ENCODE measurements around the gene MKS1.
A peak's percentile ranks its signal among the peaks of the same experiment; 100 is the strongest.

MKS1 gene

DNA sequence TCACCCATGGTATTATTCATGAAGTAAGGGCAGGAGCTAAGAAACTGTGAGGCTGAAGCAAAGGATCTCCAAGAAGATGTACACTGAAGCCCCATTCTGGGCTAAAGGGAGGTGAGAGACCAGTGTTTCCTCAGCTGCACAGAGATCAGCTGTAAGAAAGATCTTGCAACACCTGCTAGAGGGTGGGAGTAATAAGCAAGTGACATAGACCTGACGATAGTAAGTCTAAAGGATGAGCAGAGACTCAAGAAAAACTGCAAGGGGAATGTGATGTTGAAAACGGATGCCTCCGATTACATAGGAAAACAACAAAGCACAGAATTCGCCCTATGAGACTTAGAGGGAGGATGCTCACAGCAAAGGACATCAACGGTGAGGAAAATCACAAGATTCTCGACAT is 52.4 kb downstream of the MKS1 start, which contains the start of gene OR4D2:
Gene OR4D2, plus strand, starts transcription at position 301 of the 400 bp plus-strand sequence. CDS start 2,674 bp downstream, outside the sequence.
- no peak for DNase-seq (ENCODE audit: low read depth in 2 of 3, low spot score in 1 of 3)

DNA sequence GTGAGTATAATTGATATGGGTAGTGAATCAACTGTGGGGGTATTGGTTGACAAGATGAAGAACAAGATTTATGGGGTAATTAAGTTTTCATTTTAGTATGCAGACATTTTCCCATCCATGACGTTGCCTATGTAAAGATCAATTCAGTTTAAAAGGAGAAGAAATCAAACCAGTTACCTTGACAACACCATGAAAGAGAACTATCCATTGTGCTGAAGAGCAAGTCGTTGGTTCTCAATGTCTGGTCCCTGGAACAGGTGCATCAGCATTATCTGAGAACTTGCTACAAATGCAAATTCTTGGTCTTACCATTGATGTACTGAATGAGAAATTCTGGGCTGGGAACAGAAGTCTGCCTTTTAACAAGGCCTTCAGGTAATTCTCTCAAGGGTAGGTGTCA is 53.1 kb downstream of the MKS1 start:
- DNase-seq (ENCODE audit: low read depth in 2 of 3, low spot score in 1 of 3) = no peak

DNA sequence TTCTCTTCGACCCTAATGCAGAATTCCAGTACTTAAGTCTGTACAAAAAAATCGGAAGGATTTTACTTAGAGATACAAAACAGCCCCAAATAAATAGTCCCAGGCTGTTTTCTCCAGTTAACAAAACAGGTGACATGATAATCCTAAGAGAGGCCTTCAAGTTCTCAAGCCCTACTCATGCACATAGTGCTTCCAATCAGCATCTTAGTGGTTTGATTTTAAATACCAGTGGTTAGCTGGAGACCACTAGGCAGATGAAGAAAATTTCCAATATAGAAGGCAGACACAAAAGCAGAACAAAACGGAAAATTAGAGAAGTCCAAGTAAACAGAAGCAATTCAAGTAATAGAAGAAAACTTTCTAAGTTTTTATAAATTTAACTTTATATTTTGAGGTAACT is 57.5 kb downstream of the MKS1 start:
- no peak for DNase-seq (ENCODE audit: low read depth in 2 of 3, low spot score in 1 of 3)

DNA sequence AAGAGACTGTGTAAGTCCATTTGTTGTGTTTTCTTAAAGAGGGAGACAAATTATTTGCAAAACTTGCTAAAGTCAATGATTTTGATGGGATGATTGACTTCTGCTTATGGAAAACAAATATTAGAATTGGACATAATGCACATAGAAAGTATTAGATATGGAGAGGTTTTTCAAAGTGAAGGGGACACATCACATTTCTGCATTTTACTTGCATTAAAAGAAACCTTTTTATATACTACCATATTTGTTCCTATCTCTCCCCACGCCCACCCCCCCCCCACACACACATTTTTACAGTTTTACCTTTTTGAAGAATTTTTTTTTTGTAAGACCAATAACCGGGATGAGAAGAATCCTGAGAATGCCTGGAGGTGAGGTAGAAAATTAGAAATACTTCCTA is 60.9 kb downstream of the MKS1 start:
- DNase-seq (ENCODE audit: low read depth in 2 of 3, low spot score in 1 of 3) = no peak

DNA sequence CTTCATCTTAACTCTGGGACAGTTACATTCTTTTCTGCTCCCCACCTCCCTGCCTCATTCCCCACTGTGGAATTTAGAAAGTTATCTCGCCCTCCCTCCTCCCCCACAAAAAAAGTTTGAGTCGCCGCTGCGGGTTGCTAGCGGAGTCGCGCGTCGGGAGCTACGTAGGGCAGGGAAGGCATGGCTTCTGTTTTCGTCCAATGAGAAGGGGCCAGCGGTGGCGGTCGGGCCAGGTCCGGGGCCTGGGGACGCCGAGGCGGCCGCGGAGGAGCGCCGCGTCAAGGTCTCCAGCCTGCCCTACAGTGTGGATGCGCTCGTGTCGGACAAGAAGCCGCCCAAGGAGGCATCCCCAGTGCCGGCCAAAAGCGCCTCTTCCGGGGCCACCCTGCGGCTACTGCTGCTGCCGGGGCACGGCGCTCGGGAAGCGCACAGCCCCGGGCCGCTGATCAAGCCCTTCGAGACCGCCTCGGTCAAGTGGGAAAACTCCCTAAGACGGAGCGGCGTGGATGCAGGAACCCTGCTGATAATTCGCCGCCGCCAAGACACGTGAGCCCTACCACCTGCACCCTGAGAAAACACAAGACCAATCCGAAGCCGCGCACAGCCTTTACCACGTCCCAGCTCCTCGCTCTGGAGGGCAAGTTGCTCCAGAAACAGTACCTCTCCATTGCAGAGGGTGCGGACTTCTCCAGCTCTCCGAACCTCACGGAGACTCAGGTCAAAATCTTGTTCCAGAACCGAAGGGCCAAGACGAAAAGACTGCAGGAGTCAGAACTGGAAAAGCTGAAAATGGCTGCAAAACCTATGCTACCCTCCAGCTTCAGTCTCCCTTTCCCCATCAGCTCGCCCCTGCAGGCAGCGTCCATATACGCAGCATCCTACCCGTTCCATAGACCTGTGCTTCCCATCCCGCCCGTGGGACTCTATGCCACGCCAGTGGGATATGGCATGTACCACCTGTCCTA is 61.9 kb downstream of the MKS1 start:
- DNase-seq (ENCODE audit: low read depth in 2 of 3, low spot score in 1 of 3) = peak; percentile 39 to 59 (median 50)

Measured in stimulated activated CD4-positive, alpha-beta T cell treated with anti-CD3 and anti-CD28 coated beads, Interleukin-12 subunit alpha, Interleukin-12 subunit beta, amount 100 ng/mL, for 48 hours (primary cell).